NT2/D1 (cell line): ENCODE results near the gene RBMS3.

Source experiments
- SUZ12 ChIP-seq: IDR thresholded peaks from 2 replicates; pipeline ENCODE4 v1.6.1; 2011; ENCODE audit not compliant: insufficient read length, insufficient read depth; ENCODE audit errors: extremely low read depth
- YY1 ChIP-seq: IDR thresholded peaks from 2 replicates; pipeline ENCODE4 v1.6.1; 2011; ENCODE audit not compliant: insufficient read length, insufficient read depth
- ZNF274 ChIP-seq: IDR thresholded peaks from 2 replicates; pipeline ENCODE4 v1.6.1; 2011; ENCODE audit warnings: mild to moderate bottlenecking, low read depth, low read length

- TF ChIP-seq ZNF274, result no peak
- no peak for TF ChIP-seq YY1
- no peak for TF ChIP-seq SUZ12
These were observed 303.0 kb downstream of the RBMS3 start for GRCh38 chr3:29583861-29584260.
